ENCODE data around the gene CRLF1. TPM values are rescaled to one million over a fixed set of nuclear protein-coding genes. Genes with fewer than 3 reads are reported as not detected.

Gene CRLF1
- total RNA-seq, 1 donor from 2014 or later = 1.5 TPM

GRCh38 chr19:18620311-18620710, 13.7 kb upstream of the CRLF1 start:
- H3K36me3 Mint-ChIP-seq (ENCODE audit: low read depth) = no peaks in the 10 kb centered on the region
- H3K4me1 Mint-ChIP-seq = no peaks in the 10 kb centered on the region
- peaks cover 5% of the 10 kb centered on the region for H3K9me3 Mint-ChIP-seq
- peaks cover 21% of the 10 kb centered on the region for H3K27me3 Mint-ChIP-seq (ENCODE audit: low read depth)
- H3K4me3 Mint-ChIP-seq = no peak overlapping the region
- H3K27ac Mint-ChIP-seq (ENCODE audit: unreplicated experiment) = no peak overlapping the region
- TF ChIP-seq CTCF (conservative IDR thresholded peaks at IDR 0.05) = no peak
- no peak for DNase-seq (ENCODE audit: low read depth, low spot score)

- Mint-ChIP-seq H3K4me1 (no peaks in the 10 kb centered on the region), H3K4me3 (no peak overlapping the region), H3K36me3 (ENCODE audit: low read depth) (no peaks in the 10 kb centered on the region), H3K27ac (ENCODE audit: unreplicated experiment) (no peak overlapping the region), H3K9me3 (peaks cover 5% of the 10 kb centered on the region), H3K27me3 (ENCODE audit: low read depth) (peaks cover 41% of the 10 kb centered on the region)
- no peak for TF ChIP-seq CTCF (conservative IDR thresholded peaks at IDR 0.05)
- no peak for DNase-seq (ENCODE audit: low read depth, low spot score)
Measured at GRCh38 chr19:18618236-18618635, 11.6 kb upstream of the CRLF1 start.

GRCh38 chr19:18617562-18617961, 11.0 kb upstream of the CRLF1 start:
- no peak overlapping the region for H3K27ac Mint-ChIP-seq (ENCODE audit: unreplicated experiment)
- peaks cover under 1% of the 10 kb centered on the region for H3K4me1 Mint-ChIP-seq
- peaks cover 45% of the 10 kb centered on the region for H3K27me3 Mint-ChIP-seq (ENCODE audit: low read depth)
- H3K9me3 Mint-ChIP-seq = peaks cover 5% of the 10 kb centered on the region
- TF ChIP-seq CTCF (conservative IDR thresholded peaks at IDR 0.05) = no peak
- no peak overlapping the region for H3K4me3 Mint-ChIP-seq
- DNase-seq (ENCODE audit: low read depth, low spot score) = no peak
- no peaks in the 10 kb centered on the region for H3K36me3 Mint-ChIP-seq (ENCODE audit: low read depth)

GRCh38 chr19:18616023-18616422, 9.4 kb upstream of the CRLF1 start:
- Mint-ChIP-seq H3K27me3 (ENCODE audit: low read depth) (peaks cover 56% of the 10 kb centered on the region), H3K4me3 (no peak overlapping the region), H3K9me3 (peaks cover 5% of the 10 kb centered on the region), H3K36me3 (ENCODE audit: low read depth) (no peaks in the 10 kb centered on the region), H3K27ac (ENCODE audit: unreplicated experiment) (no peak overlapping the region), H3K4me1 (peaks cover 10% of the 10 kb centered on the region)
- no peak for TF ChIP-seq CTCF (conservative IDR thresholded peaks at IDR 0.05)
- DNase-seq (ENCODE audit: low read depth, low spot score) = no peak

GRCh38 chr19:18613589-18614234, 7.1 kb upstream of the CRLF1 start:
- DNase-seq (ENCODE audit: low read depth, low spot score) = no peak

More at GRCh38 chr19:18613589-18614234, 7.1 kb upstream of the CRLF1 start:
- Mint-ChIP-seq H3K27ac (ENCODE audit: unreplicated experiment) (no peak overlapping the region), H3K27me3 (ENCODE audit: low read depth) (peaks cover 77% of the 10 kb centered on the region), H3K4me3 (peak overlapping the region; percentile 70), H3K9me3 (peaks cover 5% of the 10 kb centered on the region), H3K36me3 (ENCODE audit: low read depth) (no peaks in the 10 kb centered on the region), H3K4me1 (peaks cover 21% of the 10 kb centered on the region)
- TF ChIP-seq CTCF (conservative IDR thresholded peaks at IDR 0.05) = no peak

Data from neural crest cell (in vitro differentiated cells).